HG03342 (cell line): ENCODE data around the gene SVOPL.

Experiments
- ATAC-seq: cut with Tn5 transposase; IDR thresholded peaks from one replicate; pipeline ENCODE4 v1.9.1; 2021; ENCODE audit warnings: mild to moderate bottlenecking, moderate library complexity; ENCODE audit not compliant: unreplicated experiment

SVOPL gene

GRCh38 chr7:138565451-138566114 is 135.6 kb downstream of the SVOPL start:
- ATAC-seq: no peak

- no peak for ATAC-seq
Measured at GRCh38 chr7:138565071-138565450, 136.1 kb downstream of the SVOPL start.

- ATAC-seq: no peak
Measured at GRCh38 chr7:138564365-138564764, 136.8 kb downstream of the SVOPL start.

- no peak for ATAC-seq
Measured at GRCh38 chr7:138563808-138564207, 137.4 kb downstream of the SVOPL start.

- no peak for ATAC-seq
Measured at GRCh38 chr7:138559448-138559847, 141.7 kb downstream of the SVOPL start.

- no peak for ATAC-seq
Measured at GRCh38 chr7:138556771-138557484, 144.2 kb downstream of the SVOPL start.

GRCh38 chr7:138555684-138556083 is 145.5 kb downstream of the SVOPL start:
- no peak for ATAC-seq

GRCh38 chr7:138554674-138555073 is 146.5 kb downstream of the SVOPL start:
- ATAC-seq: no peak

- ATAC-seq: no peak
Measured at GRCh38 chr7:138553805-138554204, 147.4 kb downstream of the SVOPL start.

GRCh38 chr7:138551102-138551501 is 150.1 kb downstream of the SVOPL start:
- no peak for ATAC-seq

- ATAC-seq: no peak
Measured at GRCh38 chr7:138550337-138550736, 150.8 kb downstream of the SVOPL start.

- no peak for ATAC-seq
Measured at GRCh38 chr7:138549082-138549481, 152.1 kb downstream of the SVOPL start.

- ATAC-seq: no peak
Measured at GRCh38 chr7:138546829-138547228, 154.3 kb downstream of the SVOPL start.

- ATAC-seq: no peak
Measured at GRCh38 chr7:138546064-138546619, 155.0 kb downstream of the SVOPL start.

- ATAC-seq: no peak
Measured at GRCh38 chr7:138545123-138545522, 156.0 kb downstream of the SVOPL start.
